GM19035 (cell line): ENCODE measurements around the gene ITM2C.

Experiments
- ATAC-seq: cut with Tn5 transposase; IDR thresholded peaks from one replicate; pipeline ENCODE4 v1.9.1; 2021; ENCODE audit not compliant: unreplicated experiment

ITM2C gene

DNA sequence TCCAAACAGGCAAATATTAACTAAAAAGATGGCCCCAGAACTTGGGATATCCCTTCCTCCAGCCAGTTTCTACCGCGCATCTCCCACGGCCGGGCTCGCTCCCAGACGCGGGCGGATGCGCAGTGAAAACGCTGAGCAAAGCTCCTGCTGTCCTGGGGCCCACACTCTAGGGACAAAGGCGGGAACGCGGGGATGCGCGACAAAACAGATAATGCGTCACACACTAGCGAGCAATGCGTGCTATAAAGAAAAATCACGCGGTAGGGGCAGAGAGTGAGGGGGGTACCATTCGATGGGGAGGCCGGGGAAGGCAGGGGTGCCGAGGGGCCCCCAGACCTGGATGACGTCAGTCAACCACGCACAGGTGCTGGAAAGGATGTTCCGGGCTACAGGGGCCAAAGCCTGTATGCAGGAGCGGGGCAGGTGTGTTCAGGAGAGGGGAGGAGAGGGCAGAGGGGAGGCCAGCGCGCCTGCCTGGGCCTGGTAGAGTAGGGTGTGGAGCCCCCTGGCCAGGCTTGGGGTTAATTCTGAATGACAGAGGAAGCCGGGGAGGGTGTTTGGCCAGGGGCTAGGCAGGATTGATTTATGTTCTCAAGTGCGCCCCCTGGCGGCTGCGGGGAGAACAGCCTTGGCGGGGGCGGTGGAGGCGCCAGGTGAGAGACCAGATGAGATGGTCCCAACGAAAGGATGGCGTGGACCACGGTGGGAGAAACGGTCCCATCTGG, 14.9 kb upstream of the ITM2C start:
- no peak for ATAC-seq

DNA sequence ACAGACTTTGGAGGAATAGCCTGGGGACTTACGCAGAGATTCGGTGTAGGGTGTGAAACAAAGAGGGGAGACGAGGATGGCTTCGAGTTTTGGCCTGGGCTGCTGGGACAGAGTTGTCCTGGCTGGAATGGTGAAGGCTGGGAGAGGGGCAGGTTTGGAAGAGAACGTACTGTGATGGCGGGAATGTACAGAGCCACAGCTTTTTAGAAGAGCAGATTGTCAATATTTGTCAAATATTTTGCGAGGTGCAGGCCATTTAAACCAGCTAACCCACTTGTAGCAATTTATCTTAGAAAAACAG, 14.4 kb upstream of the ITM2C start:
- ATAC-seq: no peak

DNA sequence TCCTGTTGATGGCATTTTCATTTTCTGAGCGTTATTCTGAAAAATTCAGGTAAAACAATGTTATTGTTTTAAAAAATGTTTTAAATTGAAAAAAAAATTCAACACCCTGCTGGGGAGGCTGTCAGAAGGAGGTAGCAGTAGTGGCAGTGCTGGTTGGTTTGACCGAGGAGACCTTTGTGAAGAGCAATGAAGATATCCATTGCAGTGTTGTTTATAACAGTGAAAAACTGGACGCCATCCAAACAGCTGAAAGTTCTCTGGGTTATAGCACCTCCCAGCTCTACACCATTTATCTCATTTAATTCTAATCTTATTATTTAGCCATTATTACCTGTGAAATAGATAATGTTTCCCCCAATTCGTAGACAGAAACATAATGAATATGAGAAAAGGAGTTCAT, 12.6 kb upstream of the ITM2C start:
- ATAC-seq: no peak

DNA sequence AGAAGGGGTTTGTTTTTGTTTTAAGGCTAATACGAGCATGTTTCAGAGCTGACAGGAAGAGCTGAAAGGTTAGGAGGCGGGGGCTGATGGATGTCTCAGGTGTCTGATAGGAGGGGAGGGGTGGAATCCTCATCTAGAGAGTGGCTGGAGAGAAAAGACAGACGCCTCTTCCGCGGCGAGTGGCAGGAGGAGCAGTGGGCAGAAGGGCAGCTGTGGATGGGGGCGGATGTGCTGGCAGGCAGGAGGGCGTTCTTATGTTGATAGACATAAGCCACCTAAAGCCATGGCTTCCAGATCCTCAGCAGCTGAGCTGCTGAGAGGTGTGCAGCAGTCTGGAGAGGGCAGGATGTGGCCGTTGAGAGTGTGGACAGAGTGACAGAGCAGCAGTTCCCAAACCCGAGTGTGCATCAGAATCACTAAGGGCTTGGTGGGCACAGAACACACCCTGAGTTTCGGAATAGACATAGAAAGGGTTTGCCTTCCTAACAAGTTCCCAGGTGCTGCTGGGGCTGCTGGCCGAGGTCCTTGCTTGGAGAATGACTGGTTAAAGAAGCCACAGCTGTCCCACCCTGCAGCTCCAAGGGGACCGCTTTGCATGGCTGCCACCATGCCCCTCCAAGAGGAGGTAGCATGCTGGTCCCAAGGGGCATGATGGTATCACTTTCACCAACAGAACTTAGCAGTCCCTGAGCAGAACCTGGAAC, 3.0 kb upstream of the ITM2C start:
- no peak for ATAC-seq

DNA sequence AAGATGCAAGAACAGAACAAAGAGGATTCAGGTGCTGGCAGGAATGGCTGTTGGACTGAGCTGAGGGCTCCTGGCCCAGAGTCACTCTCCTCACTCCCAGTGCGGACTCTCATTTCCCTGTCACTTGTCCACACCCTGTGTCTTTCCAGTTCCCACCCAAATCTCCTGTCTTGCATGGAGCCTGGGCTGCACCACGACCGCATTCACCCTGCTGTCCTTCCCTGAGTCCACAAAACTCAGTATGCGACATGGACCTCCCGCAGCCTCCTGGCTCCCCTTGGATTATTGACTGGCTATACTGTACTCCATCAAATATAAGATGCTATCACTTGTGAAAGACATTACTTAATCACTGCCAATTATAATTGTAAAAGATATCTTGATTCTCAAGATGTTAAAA, 2.5 kb upstream of the ITM2C start:
- no peak for ATAC-seq

DNA sequence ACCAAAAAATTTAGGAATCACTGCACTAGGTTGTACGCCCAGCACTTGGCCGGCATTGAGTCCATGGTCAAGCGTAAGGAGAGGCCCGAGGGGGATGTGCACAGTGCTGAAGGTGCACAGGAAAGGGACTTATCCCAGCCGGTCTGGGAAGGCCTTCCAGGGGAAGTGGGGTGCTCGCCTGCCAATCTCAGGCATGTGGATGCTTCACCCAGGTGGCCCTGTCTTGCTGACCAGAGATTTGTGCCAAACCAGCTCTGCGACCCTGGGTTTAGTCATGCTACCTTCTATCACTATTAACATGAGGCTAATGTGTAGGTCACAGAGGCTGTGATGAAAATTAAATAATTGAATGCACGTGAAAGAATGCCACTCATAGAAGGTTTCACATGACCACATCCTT, 1.7 kb upstream of the ITM2C start:
- no peak for ATAC-seq

DNA sequence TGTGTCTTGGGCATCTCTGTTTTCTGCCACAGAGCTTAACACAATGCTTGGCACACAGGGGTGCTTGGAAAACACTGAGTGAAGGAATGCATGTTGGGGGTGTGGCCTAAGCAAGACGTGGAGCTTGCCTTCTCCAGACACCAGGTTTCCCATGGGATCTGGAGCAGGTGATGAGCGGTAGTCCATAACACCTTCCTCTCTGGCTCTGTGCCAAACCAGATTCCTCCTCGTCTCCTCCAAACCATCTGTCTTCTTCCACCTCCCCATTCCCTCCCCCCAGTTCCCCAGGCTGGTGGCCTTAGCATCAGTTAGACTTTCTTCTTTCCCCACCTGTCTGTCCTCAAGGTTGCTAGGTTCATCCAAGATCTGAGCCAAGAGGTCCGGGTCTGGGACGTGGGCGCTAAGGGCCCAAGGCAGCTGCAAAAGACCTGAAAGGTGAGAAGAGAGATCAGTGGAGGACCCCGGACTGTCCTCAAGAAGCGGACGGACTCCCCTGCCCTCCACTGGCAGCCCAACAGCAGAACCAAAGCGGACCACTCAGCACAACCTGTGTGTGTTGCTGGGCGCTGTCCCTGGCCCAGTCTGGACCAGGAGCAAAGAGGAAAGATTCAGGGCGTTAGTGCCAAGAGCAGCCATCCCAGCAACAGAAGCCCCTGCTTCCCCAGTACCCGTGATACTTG, 1.2 kb upstream of the ITM2C start:
- ATAC-seq: no peak

DNA sequence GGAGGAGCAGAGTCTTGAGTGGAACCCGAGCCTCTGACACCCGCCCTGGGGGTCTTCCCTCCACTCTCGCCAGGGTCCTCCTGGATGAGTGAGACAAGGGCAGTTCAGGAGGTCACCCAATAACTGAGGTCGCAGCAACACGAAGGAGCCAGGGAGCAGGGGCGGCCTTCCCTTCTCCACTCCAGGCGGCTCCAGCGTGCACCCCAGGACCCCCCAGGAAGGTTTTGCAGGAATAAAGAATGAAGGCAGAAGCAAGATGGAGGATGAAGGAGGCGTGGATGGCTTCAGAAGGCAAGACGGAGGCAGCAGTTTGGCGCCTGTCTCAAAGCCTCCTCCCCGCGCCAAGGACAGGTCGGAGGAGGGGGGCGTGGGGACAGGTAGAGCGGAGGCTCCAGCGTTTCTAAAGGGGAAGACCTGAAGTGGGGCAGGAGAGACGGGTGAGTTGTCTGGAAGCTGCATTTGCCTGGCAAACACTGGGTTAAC, 579 bp upstream of the ITM2C start:
- no peak for ATAC-seq

DNA sequence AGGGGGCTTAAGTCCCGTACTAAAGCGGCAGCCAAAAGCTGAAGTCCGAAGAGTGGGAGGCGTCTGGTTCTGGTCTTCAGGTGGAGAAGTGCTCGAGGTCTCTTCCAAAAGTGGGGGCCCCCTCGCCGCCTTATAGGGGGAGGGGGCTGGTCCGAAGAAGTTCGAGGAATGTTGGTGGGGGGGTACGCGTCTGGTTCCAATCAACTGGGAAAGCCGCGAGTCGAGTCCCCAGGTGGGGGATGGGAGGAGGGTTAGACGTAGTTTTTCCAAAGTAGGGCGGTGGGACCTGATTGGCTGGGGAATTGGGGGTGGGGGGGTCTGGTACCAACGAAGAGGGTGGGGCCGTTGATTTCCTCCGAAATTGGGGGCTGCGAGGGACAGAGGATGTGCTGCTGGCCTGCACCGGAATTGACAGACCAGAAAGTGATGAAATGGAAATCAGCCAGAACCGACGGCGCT, 594 bp downstream of the ITM2C start:
- no peak for ATAC-seq

DNA sequence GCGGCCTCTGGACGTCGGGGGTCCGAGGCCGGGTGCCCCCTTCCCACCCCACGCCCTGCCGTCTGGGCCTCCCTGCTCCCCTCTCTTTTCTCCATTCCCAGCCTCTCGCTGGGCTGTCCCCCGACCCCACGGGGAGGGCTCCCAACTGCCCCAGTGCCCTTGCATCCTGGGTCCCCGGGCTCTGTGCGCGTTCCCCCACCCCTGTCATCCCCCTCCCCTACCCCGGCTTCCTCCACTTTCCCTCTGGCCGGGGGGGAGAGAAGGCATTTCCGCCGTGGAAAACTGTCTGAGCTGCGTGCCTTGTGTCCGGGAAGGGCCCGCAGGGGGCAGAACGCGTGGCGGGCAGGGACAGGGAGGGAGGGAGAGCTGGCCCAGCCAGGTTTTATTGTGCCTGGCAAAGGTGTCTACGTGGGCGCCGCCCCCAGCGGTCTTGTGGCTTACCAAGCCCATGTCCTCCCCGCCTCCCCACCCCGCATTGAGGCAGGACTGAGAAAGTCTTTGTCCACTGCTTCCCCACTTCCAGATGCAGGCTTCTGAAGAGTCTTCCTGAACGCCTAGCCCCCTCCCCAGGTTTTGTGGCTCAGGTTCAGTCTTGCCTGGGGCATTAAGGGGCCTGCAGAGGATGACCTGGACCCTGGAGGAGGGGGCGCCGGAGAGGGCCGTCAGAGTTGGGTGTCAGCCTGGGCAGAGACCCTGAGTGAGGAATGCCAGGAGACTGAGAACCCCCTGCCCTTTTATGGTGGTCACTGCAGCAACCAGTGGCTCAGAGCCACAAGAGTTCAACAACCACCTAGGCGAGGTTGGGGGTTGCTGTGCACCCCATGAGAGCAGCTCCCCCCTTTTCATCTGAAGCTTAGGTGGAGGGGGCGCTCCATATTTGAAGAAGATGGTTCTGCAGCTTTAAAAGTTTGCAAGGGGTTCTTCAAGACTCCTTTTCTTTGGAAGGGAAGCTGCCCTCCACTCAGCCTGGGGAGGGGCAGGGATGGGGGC, 1.3 kb downstream of the ITM2C start:
- ATAC-seq: no peak

DNA sequence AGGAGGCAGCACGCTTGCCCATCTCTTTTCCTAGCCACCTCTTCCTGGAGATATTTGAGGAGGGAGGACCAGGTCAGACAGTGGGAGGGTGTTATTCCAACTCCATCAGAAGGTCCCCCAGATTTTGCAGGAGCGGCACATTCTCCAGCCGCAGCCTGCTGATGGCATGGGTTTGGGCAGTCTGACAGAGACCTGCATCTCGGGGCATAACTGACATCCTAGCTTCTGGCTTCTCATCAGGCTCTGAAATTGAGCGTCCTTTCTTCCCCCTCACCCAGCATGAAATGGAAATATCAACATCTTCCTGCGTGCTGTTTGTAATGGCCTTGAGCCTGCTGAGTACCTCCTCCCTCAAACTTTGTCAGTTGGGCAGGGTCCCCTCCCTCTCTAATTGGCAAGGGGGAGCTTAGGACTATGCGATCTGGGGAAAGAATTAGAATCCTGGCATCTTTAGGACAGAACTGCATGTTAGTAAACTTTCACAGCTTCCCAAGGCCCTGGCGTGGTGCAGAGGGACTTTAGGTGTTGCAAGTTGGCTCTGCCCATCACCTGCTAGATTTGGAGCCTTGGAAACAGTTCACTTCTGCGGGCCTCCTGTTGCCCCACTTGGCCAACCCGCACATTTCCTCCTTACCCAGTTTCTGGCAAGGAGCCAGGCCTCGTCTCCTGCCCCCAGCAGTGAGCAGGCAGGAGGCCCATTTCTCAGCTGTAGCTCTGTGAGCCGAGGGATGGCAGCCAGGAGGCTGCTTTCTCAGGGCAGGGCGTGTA, 2.2 kb downstream of the ITM2C start:
- ATAC-seq: no peak

DNA sequence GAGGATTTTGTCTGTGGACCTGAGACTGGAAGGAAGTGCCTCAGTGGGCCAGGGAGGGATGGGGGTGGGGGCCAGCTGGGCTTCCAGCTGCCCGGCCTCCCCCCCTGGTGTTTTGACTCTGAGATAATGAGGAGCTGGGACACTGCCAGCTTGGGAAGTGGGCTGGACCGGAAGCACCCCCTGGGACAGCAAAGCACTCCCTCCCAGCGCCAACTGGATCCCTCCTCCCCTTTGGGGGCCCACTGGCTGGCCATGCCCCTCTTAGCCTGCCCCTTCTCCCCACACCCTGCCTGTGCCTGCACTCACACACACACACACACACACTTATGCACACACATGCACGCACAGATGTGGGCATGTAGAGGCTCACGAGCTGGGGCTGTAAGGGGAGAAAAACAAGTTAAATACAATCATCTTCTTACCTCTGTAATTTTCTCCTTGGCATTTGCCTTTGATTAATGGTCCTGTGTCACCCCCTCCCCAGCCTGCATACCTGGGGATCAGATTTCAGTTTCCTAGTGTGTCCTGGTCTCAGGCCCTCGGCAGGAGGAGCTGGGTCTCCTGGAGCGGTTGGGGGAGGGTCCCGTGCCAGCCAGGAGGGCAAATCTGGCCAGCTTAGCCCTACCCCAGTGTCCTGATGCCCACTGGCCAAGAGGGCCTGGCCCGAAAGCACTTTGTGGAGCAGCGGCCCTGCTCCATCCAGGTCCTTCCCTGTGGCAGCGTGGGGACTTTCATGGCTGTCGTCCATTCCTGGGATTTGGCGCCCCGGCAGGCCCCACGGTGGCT, 3.6 kb downstream of the ITM2C start:
- no peak for ATAC-seq

DNA sequence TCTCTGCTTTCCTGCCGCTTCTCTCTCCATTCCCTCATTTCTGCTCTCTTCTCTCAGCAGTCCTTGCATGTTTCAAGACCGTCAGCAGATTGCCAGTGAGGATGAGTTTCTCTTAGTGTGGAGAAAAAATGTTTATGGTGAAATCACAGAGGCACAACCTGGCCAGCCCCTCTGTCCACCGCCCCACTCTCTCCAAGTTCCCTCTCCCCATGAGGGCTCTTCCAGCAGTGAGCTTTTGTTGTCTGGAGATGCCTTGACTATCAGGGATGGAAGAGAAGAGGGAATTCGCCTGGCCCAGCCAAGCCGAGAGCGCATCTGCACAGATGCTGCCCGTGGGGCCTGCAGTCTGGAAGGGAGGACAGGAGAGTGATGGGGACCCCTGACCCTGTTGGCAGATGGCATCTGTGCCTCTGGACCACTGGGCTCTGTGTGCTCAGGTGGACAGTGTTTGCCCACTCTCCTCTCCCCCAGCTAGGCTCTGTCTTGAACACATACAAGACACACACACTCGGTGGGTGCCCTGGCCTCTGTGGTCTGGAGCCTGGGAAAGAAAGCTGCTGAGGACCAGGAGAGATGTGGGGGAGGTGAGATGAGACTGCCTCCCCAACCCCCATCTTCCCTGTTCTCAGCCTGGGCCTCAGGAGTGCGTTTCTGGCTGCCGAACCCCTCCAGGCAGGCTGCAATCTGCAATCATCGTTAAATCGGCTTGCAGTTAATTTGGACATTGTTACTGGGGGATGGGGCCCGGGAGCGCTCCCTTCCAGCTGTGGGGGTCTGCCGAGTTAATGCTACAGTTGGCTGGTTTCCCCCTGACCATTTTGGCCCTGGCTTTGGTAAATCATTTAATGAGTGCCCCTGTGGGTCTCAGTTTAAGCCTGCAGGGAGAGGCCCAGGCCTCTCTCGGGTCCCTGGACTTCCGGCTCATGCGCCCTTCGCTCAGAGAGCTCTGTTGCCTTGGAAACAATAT, 4.5 kb downstream of the ITM2C start:
- no peak for ATAC-seq

DNA sequence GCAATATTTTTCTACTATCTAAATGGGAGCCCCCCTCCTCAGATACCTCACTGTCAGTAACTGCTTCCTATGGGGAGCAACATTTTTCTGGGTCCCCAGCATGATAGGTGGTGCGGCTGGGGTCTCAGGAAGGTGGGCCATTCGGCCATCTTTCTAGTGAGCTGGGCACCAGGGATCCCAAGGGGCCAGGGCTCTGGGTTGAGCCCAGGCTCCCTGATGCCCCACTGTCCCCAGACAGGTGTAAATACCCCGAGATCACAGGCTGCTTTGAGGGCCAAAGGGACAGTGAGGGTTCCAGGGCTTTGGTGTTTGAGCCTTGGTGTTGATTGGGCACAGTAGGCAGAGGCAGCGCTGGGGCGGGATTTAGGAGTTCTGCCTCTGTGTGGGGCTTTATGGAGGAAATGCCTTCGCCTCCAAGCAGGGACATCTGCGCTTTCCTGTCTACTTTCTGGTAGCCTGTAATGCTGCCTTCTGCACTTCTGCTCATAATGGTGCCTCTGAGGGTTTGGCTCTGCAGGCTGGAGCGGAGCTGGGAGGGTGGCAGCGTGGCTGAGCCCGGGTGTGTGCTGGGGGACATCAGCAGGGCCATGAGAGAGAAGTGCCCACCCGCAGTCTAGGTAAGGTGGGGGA, 5.3 kb downstream of the ITM2C start:
- no peak for ATAC-seq

DNA sequence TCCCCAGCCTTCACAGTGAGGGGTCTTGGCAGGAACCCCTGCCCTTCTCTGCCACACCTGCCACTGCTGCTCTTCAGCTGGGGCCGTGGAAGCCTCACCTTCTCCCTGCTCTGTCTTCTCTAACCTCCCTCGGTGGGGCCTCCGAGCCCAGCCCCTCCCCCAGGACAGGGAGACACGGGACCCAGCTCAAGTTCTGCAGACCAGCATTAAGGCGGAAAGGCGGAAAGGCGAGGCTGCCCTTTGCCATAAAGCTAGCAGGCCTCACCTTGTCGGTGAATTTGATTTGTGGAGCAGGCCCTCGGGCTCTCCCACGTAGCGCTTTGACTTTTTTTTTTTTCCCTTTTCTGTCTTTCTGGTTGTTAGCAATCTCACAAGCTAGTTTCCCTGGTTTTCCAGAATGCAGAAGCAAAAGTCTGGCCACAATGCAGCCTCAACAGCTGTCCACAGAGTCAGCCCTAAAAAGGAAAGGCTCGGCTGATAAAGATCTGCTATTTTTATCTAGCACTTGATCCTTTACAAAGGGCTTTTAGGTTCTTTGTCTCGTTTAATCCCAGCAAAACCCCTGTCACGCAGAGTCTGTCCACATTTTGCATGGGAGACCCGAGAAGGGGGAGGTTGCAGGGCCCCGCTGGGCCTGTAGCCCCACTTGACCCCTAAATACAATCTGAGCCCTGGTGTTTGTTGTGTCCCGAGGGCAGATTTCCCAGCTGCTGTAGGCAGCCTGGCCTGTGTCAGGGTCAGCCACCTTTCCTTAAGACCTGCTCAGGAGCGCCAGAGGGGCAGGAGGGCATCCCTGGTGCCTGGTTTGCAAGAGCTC, 6.0 kb downstream of the ITM2C start:
- ATAC-seq: no peak

DNA sequence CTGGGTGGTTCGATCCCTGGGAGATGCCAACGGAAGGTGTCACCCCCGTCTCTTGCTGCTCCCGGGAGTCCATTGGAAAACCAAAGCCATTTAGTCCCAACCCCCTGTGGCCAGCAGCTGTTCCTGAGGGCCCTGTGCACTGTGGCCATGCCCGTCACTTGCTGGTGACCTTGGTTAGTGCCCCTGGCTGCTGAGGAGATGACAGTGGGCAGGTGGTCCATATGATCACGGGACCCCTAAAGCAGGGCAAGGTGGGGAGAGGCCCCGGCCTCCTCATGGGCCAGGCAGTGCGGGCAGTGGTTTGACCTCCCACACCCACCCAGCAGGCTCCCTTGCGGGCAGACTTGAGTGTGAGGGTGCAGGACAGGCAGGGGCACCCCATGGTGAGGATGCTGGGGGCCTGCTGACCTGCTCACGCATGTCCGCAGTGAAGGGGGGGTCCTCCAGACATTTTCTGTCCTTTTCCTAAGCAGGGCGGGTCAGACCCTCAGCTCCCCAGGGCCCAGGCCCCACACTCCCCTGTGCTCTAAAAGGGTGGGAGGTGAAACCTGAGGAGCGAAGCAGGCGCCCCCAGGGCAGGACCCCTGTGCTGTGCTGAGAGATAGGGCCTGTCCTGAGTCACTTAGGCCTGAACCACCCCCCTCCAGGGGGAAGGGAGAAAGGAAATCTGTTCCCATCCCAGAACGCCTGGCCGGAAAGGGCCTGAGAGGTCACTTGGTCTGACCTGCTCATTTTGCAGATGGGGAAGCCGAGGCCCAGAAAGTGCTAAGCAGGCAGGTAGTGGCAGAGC, 6.8 kb downstream of the ITM2C start:
- ATAC-seq: no peak
